Measurements from ENCODE around the gene THSD4. TPM values are rescaled to one million over a fixed set of nuclear protein-coding genes. Genes with fewer than 3 reads are reported as not detected.
A peak's percentile ranks its signal among the peaks of the same experiment; 100 is the strongest.

THSD4 gene
- total and polyA plus RNA-seq, 7 donors = 0.21 to 3.1 (median 1.8) TPM

DNA sequence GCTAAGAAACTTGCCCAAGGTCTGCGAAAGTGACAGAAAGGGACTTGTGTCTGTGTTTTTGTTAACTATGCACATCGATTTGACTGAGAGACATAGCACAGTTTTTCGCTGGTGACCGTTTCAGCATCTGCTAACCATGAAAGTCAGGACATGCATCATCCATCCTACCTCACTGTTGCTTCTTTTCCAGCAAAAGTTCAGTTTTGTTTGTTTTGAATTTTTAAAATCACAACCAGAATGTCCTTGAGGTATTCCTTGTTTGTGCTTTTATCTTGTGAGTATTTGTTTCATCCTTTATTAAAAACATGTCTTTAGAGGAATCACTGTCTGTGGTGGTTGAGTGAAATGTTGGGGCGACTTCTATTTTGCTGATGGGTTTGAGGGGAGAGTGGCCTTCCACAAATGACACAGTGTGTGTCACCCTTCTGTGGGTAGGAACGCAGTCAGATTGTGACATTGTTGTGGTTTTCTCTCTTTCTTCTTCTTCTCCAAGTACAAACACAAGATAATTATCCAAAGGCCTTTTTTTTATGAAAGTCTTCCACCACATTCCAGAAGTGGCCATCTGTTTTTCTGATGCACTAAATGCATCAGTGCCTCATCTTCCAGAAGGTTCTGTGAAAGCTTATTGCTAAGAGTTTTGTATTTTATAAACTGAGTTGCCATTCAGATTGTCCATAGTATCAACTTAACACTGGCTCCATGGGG is 480.7 kb downstream of the THSD4 start:
- Histone ChIP-seq H3K4me3 (no peak overlapping the region), H3K27ac (no peak overlapping the region), H3K4me1 (peaks cover 10% of the 10 kb centered on the region), H3K36me3 (ENCODE audit: insufficient read depth in 1 of 2, low read depth in 1 of 2) (no peaks in the 10 kb centered on the region), H3K27me3 (ENCODE audit: insufficient read depth in 3 of 3, low read length in 2 of 3) (no peaks in the 10 kb centered on the region), H3K9me3 (no peaks in the 10 kb centered on the region)
- DNase-seq (no peak), ATAC-seq (no peak)
- WGBS, 3 donors = 85 to 96% (median 95%) methylated on average over 6 of the region's 6 CpGs
- intact Hi-C loops (cut with DNase I) = no loop called here
- TF ChIP-seq, protein P1, sequence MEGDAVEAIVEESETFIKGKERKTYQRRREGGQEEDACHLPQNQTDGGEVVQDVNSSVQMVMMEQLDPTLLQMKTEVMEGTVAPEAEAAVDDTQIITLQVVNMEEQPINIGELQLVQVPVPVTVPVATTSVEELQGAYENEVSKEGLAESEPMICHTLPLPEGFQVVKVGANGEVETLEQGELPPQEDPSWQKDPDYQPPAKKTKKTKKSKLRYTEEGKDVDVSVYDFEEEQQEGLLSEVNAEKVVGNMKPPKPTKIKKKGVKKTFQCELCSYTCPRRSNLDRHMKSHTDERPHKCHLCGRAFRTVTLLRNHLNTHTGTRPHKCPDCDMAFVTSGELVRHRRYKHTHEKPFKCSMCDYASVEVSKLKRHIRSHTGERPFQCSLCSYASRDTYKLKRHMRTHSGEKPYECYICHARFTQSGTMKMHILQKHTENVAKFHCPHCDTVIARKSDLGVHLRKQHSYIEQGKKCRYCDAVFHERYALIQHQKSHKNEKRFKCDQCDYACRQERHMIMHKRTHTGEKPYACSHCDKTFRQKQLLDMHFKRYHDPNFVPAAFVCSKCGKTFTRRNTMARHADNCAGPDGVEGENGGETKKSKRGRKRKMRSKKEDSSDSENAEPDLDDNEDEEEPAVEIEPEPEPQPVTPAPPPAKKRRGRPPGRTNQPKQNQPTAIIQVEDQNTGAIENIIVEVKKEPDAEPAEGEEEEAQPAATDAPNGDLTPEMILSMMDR (IDR thresholded peaks at IDR 0.05) = no peak

DNA sequence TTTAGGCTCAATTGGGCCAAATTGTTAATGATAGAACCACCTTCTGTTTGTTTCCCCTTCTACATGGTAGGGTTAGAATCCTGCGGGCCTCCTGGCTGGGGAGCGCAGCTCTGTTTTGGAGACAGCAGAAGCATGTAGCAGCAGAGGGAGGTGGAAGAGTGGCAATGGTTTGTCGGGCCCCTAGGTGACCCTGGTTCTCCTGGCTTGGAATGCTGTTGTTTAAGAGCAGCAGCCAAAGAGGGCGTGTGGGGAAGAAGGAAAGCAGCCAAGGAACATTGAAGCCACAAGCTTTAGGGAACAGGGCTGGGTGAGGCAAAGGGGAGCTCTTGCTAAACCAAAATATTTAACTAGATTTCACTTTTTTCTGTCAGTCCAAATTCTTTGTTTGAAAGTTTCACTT is 481.4 kb downstream of the THSD4 start:
- H3K36me3 ChIP-seq (ENCODE audit: insufficient read depth in 1 of 2, low read depth in 1 of 2) = no peaks in the 10 kb centered on the region
- 15 to 22% (median 21%) methylated on average over 4 of the region's 4 CpGs for WGBS, 3 donors
- H3K4me3 ChIP-seq = no peak overlapping the region
- ATAC-seq (peak in 3 of 4 donors; percentile 64 to 92 (median 85)), DNase-seq (peak; percentile 22 to 66)
- TF ChIP-seq, protein P1 (IDR thresholded peaks at IDR 0.05) = no peak
- no peaks in the 10 kb centered on the region for H3K9me3 ChIP-seq
- H3K27ac ChIP-seq = no peak overlapping the region
- intact Hi-C loops (cut with DNase I) = no loop called here
- no peaks in the 10 kb centered on the region for H3K27me3 ChIP-seq (ENCODE audit: insufficient read depth in 3 of 3, low read length in 2 of 3)
- peaks cover 10% of the 10 kb centered on the region for H3K4me1 ChIP-seq

DNA sequence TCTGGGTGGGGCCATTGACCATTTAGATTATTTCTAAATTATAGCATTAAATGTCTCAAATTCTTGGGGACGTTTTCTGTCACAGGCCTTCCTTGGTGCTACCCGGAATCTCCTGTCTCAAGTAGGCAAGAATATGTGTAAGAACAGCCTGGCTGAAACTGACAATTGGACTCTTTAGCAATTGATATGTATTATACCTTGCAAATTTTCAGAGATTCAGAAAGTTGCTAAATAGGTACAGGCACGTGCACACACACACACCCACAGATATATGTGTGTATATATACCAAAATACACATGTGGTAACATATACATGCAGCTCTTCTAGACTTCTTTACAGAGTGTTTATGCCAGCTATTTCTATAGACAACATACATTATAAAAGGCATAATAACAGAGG is 481.9 kb downstream of the THSD4 start:
- Histone ChIP-seq H3K36me3 (ENCODE audit: insufficient read depth in 1 of 2, low read depth in 1 of 2) (no peaks in the 10 kb centered on the region), H3K27ac (no peak overlapping the region), H3K4me1 (peaks cover 10% of the 10 kb centered on the region), H3K9me3 (no peaks in the 10 kb centered on the region), H3K27me3 (ENCODE audit: insufficient read depth in 3 of 3, low read length in 2 of 3) (no peaks in the 10 kb centered on the region), H3K4me3 (no peak overlapping the region)
- ATAC-seq (no peak), DNase-seq (no peak)
- intact Hi-C loops (cut with DNase I) = no loop called here
- TF ChIP-seq, protein P1 (IDR thresholded peaks at IDR 0.05) = no peak
- WGBS, 3 donors = 35 to 53% (median 45%) methylated on average over 3 of the region's 3 CpGs

DNA sequence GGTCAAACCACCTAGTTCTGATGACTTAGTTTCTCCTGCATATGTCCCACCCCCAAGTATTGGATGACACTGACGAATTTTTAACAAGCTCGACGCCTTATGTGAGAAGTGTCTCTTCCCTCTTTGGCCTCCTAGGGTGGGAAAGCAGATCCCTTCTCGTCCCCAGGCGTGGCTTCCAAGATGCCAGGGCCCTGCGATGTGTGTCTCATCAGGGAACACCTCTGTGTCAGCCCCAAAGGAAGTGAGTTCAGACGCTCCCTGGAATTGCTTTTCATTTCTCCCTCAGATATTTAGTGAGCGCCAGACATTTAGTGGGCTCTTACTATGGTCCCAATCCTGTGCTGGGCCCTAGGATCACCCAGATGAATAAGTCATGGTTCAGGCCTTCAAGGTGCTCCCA is 482.4 kb downstream of the THSD4 start:
- TF ChIP-seq, protein P1 (IDR thresholded peaks at IDR 0.05) = no peak
- Histone ChIP-seq H3K27me3 (ENCODE audit: insufficient read depth in 3 of 3, low read length in 2 of 3) (no peaks in the 10 kb centered on the region), H3K9me3 (no peaks in the 10 kb centered on the region), H3K4me3 (no peak overlapping the region), H3K27ac (no peak overlapping the region), H3K36me3 (ENCODE audit: insufficient read depth in 1 of 2, low read depth in 1 of 2) (no peaks in the 10 kb centered on the region), H3K4me1 (peaks cover 10% of the 10 kb centered on the region)
- DNase-seq (no peak), ATAC-seq (no peak)
- WGBS, 3 donors = 66 to 77% (median 69%) methylated on average over 8 of the region's 8 CpGs
- intact Hi-C loops (cut with DNase I) = no loop called here

DNA sequence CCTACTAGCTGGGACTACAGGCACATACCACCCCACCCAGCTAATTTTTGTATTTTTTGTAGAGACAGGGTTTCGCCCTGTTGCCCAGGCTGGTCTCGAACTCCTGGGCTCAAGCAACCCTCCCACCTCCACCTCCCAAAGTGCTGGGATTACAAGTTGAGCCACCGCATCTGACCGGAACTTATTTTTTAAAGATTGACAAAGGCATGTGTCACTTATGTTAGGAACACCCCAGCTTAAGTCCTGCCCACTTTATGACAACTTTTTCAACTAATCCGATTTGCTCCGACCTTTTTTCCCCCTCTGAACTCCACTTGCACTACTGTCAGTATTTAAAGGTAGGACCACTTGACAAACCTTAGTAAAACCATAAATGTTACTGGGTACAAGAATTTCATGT is 483.5 kb downstream of the THSD4 start:
- Histone ChIP-seq H3K27ac (no peak overlapping the region), H3K4me1 (peaks cover 10% of the 10 kb centered on the region), H3K4me3 (no peak overlapping the region), H3K27me3 (ENCODE audit: insufficient read depth in 3 of 3, low read length in 2 of 3) (no peaks in the 10 kb centered on the region), H3K36me3 (ENCODE audit: insufficient read depth in 1 of 2, low read depth in 1 of 2) (no peaks in the 10 kb centered on the region), H3K9me3 (no peaks in the 10 kb centered on the region)
- ATAC-seq (no peak), DNase-seq (no peak)
- TF ChIP-seq, protein P1 (IDR thresholded peaks at IDR 0.05) = no peak
- 78 to 87% (median 81%) methylated on average over 6 of the region's 6 CpGs for WGBS, 3 donors
- intact Hi-C loops (cut with DNase I) = no loop called here
